Dedifferentiated amniotic fluid mesenchymal stem cell (primary cell): ENCODE measurements around the gene PAGE3.

ENCODE experiments used
- DNase-seq: peaks from one replicate; pipeline ENCODE4 v3.0.0-alpha.2; 2016; ENCODE audit errors: extremely low spot score

PAGE3 gene, protein sequence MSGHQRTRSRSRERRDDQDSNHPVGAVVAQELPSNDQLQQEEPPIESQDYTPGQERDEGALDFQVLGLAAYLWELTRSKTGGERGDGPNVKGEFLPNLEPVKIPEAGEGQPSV

DNA sequence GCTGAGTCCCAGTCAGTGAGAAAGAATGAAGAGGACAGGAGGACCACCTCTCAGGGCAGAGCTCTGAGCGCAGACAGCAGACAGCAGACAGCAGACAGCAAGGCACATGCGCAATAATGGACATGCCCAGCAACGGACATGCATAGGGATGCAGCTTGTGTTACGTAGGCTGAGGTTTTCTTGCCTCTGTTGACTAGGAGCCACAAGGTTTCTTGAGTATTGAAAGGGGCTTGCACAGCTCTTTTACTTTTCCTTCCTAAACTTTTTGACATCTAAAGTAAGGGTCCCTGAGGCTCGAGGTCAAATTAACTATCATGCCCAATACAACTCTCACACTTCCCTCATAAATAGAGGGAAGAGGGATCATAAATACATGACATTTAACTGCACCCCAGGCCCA lies at the start of gene PAGE3:
Gene PAGE3 (minus strand): TSS at position 101 of the 400 bp plus-strand sequence. CDS start 1,013 bp downstream, outside the sequence.
- no peak for DNase-seq

DNA sequence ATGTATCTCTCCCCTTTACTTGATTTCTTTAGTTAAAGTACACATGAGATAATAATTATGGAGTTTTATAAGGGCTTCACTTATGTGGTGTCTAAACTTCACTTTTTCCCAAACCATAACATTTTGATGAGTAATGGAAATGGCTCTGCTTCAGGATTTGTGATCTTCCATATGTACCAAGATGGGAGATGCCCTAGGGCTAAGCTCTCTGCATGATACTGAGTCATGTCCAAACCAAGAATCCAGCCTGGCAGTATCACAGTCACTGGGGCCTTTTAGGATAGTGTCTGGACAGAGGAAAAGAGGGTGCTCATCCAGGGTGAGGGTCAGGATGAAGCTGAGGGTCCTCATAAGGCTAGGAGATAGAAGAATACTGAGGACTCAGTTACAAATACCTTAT lies 47.9 kb upstream of the PAGE3 start:
- no peak for DNase-seq

DNA sequence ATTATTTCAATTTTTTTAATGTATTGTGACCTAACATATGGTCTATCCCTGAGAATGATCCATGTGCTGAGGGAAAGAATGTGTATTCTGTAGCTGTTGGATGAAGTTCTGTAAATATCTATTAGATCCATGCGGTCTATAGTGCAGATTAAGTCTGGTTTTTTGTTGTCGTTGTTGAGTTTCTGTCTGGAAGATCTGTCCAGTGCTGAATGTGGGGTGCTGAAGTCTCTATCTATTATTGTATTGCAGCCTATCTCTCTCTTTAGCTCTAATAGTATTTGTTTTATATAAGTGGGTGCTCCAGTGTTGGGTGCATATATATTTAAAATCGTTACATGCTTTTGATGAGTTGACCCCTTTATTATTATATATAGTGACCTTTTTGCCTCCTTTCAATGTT lies 26.2 kb upstream of the PAGE3 start:
- no peak for DNase-seq

DNA sequence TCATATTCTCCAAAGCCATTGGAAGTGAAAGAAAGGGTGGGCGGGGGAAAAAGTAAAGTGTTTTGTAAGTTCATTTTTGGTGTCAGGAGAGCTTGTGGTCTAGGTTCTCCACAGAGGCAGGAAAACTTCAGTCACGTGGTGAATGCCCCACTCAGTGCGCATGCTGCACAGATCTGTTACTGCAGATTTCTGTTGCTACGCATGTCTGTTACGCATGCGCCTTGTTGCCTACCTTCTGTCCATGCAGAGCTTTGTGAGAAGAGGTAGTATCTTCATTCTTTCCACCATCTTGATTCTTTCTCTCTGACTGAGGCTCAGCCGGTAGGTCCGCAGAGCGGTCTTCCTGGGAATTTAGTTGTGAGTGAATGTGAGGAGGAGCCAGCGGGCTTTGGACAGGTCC lies 15.1 kb upstream of the PAGE3 start:
- DNase-seq = no peak

DNA sequence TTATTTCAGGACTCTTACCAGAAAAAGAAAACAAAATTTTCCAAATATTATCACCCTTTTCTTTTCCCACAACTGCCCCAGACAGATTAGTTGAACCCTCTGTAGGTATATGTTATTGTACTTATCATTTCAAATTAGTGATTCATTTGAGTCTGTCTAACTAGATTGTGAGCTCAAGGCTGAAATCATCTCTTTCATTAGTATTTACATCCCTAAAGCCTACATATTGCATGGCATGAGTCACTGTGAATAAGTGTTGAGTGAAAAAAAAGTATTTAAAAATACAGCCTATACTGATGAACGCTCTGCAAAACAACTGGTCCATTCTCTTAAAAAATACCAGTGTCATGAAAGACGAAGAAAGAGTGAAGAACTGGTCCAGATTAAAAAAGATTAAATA lies 3.9 kb downstream of the PAGE3 start:
- no peak for DNase-seq

DNA sequence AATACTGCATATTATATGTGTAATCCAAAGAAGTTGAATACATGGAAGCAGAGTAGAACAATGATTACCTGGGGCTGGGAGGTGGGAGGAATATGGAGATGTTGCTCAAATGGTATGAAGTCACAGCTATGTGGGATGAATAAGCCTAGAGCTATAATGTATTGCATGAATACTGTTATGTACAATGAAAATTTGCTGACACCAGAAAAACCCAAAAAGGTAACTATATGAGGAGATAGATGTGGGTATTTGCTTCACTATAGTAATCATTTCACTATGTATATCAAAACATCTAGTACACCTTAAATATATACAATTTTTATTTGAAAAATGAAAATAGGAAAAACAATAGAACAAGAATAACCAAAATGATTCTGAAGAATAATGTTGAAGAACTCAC lies 11.2 kb downstream of the PAGE3 start:
- no peak for DNase-seq

DNA sequence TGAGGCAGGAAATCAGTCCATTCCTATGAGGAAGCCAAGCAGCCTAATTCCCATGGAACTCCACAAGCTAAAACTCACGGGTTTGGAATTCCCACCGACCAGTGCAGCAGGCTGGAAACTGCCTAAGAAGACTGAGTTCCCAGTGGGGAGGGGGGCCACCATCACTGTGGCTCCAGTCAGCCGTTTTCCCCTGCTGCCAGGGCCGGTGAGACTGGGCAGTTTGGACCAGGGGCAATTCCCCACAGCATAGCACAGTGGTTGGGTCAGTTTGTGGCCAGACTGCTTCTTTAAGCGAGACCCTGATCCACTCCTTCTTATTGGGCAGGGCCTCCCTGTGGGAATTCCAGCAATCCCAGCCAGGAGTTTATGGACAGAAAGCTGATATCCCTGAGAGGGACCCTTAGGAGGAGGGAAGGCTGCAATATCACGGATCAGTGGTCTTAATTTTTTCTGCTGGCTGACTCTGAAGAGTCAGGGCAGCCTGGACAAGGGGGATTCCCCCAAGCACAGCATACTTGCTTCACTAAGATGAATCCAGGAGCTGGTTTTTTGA lies 23.9 kb downstream of the PAGE3 start:
- DNase-seq = no peak

DNA sequence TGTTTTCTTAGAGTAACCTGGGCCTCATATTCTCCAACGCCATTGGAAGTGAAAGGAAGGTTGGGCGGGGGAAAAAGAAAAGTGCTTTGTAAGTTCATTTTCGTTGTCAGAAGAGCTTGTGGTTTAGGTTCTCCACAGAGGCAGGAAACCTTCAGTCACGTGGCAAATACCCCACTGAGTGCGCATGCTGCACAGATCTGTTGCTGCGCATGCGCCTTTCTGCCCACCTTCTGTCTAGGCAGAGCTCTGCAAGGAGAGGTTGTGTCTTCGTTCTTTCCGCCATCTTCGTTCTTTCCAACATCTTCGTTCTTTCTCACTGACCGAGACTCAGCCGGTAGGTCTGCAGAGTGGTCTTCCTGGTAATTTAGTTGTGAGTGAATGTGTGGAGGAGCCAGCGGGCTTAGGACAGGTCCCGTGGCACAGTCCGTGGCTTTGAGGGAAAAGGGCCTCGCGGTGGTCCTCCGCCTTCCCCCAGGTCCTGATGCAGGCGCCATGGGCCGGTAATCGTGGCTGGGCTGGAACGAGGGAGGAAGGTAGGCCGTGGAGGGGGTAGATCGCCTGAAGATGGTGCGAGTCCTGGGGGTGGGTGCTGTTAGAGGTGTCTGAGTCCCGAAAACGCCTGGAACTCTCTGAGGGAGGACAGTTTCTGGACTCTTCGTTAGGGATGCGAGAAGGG lies 44.5 kb downstream of the PAGE3 start, which contains the start of gene PAGE5:
Gene PAGE5 (plus strand): TSS at position 228 of the 676 bp plus-strand sequence. CDS start 1,037 bp downstream, outside the sequence.
- no peak for DNase-seq

DNA sequence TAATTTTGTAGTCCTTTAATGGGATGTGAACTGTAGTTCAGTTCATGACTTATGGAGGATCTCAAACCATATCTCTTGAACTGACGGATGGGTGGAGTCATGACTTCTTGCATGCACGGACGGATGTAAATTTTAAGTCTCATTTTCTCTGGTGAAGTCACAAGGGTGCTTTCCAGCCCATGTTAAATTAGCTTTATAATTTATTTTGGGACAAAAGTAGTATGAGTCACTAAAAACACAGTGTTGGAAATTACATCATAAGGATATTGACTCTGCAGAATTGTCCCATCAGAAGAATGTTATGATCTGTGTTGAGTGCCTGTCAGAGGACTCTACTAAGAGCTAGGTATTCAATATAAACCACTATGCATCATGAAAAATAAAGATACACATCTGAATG lies 51.3 kb downstream of the PAGE3 start:
- no peak for DNase-seq

DNA sequence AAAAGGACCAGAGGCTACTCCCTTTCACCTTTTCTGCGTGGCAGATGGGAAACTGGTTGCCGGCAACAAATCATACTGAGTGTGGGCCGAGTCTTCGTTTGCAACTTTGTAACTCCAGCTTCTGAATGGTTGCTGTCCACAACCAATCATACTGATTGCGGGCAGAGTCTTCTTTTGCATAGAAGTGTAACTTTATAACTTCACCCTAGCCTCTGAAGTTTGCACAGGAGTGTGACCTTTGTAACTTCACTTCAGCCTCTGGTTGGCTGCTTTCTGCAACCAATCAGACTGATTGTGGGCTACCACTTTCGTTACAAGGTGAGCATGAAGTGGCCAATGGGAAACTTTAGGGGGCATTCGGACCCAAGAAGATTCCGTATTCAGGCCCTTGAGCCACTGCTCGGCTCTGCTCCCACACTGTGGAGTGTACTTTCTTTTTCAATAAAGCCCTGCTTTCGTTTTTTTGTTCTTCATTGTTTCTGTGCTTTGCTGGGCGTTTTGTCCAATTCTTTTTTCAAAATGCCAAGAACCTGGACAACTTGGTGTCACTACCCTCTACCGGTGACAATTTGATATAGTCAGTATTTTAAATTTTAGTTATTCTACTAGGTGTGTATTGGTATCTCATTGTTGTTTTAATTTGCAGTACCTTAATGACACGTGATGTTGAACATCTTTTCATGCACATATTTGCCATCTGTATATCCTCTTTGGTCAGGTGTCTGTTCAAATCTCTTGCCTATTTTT lies 53.6 kb downstream of the PAGE3 start:
- no peak for DNase-seq
